Endothelial cell of umbilical vein (primary cell): Measurements from ENCODE around the gene C10orf105.

Source experiments
- JUN ChIP-seq: IDR thresholded peaks from 2 replicates; pipeline ENCODE4 v1.6.1; 2011; ENCODE audit warnings: borderline replicate concordance, low read depth; ENCODE audit not compliant: insufficient read length, insufficient read depth
- POLR2A ChIP-seq: IDR thresholded peaks from 2 replicates; pipeline ENCODE4 v1.6.1; 2012; ENCODE audit warnings: low read depth, mild to moderate bottlenecking, control low read depth, low read length
- TF ChIP-seq, protein P1 (sequence below), 2 donors: IDR thresholded peaks; 1 replicate in 1 of 2; 2 replicates in 1 of 2; pipeline ENCODE4 v1.5.1; 2011; ENCODE audit warnings: low read length in 2 of 2, mild to moderate bottlenecking in 2 of 2, moderate library complexity in 2 of 2, control low read depth in 1 of 2, inconsistent platforms in 1 of 2, low read depth in 1 of 2; ENCODE audit not compliant: insufficient read depth in 1 of 2; ENCODE audit errors: extremely low read depth in 1 of 2

DNA sequence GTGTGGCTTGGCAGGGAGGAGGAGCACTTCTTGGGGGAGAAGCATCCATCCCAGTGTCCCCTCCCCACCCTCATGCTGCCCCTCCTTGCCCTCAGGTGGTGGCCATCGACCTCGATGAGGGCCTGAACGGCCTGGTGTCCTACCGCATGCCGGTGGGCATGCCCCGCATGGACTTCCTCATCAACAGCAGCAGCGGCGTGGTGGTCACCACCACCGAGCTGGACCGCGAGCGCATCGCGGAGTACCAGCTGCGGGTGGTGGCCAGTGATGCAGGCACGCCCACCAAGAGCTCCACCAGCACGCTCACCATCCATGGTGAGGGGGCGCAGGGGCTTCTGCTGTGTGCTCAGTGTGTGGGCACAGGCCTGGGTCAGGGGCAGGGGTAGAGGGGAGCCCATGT lies 14.8 kb downstream of the C10orf105 start:
- TF ChIP-seq, protein P1, sequence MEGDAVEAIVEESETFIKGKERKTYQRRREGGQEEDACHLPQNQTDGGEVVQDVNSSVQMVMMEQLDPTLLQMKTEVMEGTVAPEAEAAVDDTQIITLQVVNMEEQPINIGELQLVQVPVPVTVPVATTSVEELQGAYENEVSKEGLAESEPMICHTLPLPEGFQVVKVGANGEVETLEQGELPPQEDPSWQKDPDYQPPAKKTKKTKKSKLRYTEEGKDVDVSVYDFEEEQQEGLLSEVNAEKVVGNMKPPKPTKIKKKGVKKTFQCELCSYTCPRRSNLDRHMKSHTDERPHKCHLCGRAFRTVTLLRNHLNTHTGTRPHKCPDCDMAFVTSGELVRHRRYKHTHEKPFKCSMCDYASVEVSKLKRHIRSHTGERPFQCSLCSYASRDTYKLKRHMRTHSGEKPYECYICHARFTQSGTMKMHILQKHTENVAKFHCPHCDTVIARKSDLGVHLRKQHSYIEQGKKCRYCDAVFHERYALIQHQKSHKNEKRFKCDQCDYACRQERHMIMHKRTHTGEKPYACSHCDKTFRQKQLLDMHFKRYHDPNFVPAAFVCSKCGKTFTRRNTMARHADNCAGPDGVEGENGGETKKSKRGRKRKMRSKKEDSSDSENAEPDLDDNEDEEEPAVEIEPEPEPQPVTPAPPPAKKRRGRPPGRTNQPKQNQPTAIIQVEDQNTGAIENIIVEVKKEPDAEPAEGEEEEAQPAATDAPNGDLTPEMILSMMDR (IDR thresholded peaks at IDR 0.05; ENCODE audit: extremely low read depth in 1 of 2, insufficient read depth in 1 of 2, low read depth in 1 of 2, low read length in 2 of 2) = no peak
- TF ChIP-seq POLR2A = no peak
- TF ChIP-seq JUN = no peak
